HG02840 (cell line): ENCODE data around the gene CCDC187.
"Not testable (repeated sequence)": the region's sequence is repeated elsewhere in the genome, so short reads cannot be mapped to it uniquely, and the experiment has no call there.

ENCODE experiments used
- ATAC-seq: cut with Tn5 transposase; IDR thresholded peaks from one replicate; pipeline ENCODE4 v1.9.1; 2021; ENCODE audit warnings: mild to moderate bottlenecking, moderate library complexity, moderate number of reproducible peaks; ENCODE audit not compliant: unreplicated experiment, low FRiP score

Gene CCDC187

DNA sequence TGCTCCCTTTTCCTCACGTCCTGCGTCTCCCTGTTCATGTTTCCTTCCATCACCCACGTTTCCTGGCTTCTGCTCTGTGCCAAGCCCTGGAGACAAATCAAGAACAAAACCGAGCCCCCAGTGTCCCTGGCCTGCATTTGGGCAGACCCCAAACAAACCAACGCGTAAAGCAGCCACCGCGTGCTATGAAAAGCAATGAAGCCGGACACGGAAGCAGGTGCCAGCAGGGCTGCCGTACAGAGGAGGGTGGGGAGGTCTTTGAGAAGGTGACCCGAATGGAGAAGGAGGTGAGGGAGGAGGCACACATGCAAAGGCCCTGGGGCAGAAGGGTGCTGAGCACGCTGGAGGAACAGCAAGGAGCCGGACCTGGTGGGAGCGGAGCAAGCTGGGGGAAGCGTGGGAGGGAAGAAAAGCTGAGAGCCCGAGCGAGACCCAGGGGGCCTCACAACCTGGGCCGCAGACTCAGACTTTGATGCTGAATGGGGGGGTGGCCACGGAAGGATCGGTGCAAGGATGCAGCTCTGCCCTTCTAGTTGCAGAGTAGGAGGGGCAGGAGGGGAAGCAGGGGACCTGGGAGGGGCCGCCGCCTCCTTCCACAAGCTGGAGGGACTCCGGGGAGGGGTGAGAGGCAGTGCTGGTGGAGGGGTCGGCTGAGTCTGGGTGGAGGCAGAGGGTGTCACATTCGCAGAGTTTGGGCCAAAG lies 56.9 kb downstream of the CCDC187 start:
- ATAC-seq, result no peak

GRCh38 chr9:136245219-136246150 lies 58.4 kb downstream of the CCDC187 start, which contains the start of gene QSOX2:
Gene QSOX2, minus strand, starts transcription at chr9:136245812. Its CDS starts 9 bp downstream, at chr9:136245803.
- peak; percentile 49 for ATAC-seq

DNA sequence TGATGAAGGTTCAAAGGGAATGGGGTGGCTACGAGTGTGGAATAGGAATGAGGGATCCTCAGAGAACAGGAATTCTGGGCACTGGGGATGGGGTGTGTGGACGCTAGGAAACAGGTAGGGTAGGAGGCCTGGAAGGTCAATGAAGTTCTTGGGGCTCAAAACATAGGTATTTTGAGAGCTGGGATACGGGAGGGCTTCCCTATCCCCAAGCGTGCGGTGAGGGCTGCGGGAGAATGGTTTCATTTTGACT lies 59.0 kb downstream of the CCDC187 start:
- no peak for ATAC-seq

GRCh38 chr9:136244122-136244968 lies 59.5 kb downstream of the CCDC187 start:
- ATAC-seq, result no peak

DNA sequence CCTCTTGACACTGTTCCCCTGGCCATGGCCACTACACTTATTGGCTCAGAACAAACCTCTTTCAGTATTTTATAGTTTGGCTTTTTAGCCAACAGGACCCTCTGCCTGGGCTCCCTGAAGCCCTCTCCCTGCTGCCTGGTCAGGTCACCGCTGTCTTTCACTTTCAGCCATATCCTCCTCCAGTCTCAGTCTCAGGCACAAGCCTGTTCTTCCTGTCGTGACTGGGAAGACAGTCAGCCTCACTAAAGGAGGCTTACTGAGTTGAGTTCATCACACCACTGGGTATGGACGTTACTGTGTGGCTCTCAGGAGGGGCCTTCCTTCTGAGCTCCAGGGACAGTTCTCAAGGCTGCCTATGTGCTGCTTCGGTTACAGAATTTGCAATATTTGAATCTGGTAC lies 60.3 kb downstream of the CCDC187 start:
- ATAC-seq, result no peak

- ATAC-seq, result no peak
Observed at GRCh38 chr9:136242918-136243525, 60.9 kb downstream of the CCDC187 start.

GRCh38 chr9:136242248-136242647 lies 61.6 kb downstream of the CCDC187 start:
- no peak for ATAC-seq

DNA sequence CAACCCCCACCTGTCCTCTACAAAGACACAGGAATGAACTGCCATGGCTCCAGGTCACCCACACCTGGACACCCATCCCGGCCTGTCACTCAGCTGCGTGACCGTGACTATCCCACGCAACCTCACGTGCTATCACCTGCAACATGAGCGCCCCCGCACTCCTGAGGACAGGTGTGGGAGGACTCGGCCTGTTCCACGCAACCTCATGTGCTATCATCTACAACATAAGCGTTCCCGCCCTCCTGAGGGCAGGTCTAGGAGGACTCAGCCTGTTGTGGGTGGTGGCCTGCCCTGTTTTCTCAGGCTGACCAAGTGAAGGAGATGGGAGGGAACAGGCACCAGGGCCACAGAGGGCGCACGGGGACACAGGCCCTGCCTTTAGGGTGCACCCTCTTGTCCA lies 62.4 kb downstream of the CCDC187 start:
- no peak for ATAC-seq

GRCh38 chr9:136240941-136241340 lies 63.0 kb downstream of the CCDC187 start:
- no peak for ATAC-seq

DNA sequence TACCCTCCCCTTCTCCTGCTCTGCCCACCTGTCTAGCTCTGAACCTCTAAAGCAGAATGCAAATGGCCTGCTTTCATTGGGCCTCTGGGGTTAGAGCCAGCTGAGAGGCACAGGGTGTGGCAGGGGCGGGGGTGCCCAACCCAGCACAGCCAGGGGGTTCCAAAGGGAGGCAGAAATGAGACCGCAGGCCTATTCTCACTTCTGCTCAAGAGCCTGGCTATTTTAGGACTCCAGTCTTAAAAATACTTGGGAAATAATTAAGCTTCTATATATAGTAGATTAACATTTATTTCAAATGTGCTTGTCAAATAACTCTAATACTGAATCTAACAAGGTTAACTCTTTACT lies 63.9 kb downstream of the CCDC187 start:
- no peak for ATAC-seq

DNA sequence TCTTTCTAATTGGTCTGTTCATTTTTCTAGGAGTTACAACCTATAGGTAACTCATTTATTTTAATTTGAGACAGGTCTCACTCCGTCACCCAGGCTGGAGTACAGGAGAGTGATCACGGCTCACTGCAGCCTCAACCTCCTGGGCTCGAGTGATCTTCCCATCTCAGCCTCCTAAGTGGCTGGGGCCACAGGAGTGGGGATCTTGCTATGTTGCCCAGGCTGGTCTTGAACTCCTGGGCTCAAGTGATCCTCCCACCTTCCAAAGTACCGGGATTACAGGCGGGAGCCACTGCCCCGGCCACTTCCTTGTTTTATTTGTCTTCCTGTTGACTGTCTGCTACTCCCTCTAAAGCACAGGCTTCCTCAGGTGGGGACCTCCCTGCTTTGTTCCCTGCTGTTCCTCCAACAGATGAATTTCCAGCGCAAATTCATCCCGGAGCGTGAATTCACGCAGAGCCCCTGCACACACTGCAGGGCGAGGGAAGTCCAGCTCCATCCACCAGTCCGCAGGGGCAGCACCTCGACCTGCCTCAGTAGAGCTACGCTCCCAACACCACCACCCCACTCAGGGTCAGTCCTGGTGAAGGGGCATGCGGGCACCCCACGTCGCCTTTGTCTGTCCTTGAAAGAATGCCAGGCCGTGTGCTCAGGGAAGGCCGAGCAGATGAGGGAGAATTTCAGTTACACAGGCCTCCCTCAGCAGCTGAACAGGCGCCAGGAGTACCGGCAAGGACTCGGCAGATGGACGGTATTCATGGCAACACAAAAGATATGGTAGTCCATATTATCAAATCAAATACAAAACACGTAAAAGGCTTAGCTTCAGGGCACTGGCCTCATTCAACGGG lies 64.5 kb downstream of the CCDC187 start:
- no peak for ATAC-seq

DNA sequence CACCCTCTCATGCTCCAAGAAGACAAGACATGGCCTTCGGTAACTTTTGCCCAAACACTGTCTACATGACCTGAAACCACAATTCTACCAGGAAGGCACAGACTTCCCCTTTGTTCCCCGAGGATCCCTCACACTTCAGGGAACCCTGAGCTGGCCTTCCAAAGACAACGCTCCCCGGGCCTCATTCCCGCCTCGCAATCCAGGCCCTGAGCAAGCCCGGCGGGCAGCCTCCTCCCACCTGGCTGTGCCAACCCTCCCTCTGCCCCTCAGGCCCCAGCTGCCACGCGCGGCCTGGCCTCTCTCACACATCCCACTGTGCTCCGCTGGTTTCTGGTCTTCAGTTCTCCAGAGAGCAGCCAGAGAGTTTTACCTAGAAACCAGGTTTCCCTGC lies 65.6 kb downstream of the CCDC187 start:
- no peak for ATAC-seq

- ATAC-seq, result no peak
Observed at GRCh38 chr9:136237486-136238341, 66.2 kb downstream of the CCDC187 start.

GRCh38 chr9:136236471-136237410 lies 67.2 kb downstream of the CCDC187 start:
- ATAC-seq, result not testable (repeated sequence)

DNA sequence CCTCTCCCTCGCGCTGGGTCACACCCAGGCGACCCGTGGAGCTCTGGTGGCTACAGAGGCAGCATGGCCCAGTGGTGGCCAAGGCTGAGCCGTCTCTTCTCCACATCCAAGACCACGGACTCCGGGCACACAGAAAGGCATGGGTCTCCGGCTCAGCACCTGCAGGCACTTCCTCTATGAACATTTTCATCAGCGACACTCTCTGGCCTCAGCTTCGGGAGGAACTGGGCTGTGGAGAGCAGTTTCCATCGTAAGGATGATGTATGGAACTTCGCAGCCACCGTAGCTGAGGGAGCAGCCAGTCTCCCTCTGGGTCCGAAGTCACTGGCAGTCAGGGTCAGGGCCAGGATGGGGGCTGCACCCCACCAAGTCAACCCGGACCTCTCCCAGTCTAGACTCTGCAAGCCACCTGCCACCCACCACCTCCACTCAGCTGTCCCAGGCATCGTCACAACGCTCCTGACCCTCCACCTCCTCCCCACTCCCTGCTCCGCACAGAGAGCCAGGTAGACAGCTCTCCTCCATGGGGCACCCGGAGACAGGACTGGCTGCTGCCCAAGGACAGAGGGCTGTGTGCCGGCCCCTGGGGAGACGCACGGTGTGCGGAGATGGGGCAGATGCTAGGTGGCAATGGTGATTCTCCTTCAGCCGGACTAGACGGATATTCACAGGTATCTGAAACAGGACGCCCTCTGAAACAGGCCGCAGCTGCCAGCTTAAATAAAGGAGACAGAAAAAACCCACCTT lies 68.0 kb downstream of the CCDC187 start:
- ATAC-seq, result no peak

DNA sequence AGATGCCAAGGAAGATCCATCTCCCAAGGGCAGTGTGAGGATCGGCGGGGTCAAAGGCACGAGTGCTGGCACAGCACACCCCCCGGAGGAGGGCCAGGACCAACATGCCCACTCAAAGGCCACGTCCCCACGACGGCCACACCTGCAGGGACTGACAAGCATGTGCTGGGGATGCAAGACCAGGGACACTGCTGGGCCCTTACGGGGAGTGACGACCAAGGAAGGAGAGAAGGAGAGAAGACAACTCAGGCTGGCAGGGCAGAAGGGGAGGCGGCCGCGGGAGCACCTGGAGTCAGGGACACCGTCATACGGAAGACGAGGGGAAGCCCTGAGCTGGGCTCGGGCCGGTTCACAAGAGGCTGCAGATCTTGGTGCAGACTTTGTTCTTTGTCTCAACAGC lies 68.7 kb downstream of the CCDC187 start:
- no peak for ATAC-seq

DNA sequence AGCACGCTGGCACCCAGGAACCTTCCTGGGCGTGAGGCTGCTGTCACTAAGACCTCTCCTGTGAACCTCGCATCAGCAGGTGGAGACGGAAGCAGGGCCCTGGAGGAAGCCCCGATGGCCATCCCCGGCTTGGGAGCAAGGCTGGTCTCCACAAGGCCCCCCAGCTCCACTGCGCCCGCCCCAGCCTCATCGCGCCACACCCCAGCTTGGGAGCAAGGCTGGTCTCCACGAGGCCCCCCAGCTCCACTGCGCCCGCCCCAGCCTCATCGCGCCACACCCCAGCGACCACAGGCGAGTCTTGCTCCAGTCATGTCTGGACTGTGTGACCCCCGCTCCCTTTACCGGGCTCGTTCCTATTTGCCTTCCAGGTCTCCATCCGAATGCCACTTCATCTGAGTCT lies 69.3 kb downstream of the CCDC187 start:
- ATAC-seq, result no peak
